Omental fat pad (tissue), 4 donors: ENCODE results near the gene RPS6KA5. TPM values are rescaled to one million over a fixed set of nuclear protein-coding genes. Genes with fewer than 3 reads are reported as not detected.
A peak's percentile ranks its signal among the peaks of the same experiment; 100 is the strongest.
"Not testable (repeated sequence)": the region's sequence is repeated elsewhere in the genome, so short reads cannot be mapped to it uniquely, and the experiment has no call there.

ENCODE experiments used
- ATAC-seq: fragments of 150-250 bp; one replicate; pipeline ENCODE4 v1.9.1; 2016; ENCODE audit warnings: mild to moderate bottlenecking, moderate library complexity; ENCODE audit not compliant: low FRiP score
- DNase-seq: peaks from one replicate; pipeline ENCODE4 v3.0.0-alpha.2; 2019; ENCODE audit warnings: low spot score
- total RNA-seq, 4 donors: library from RNA; depleted of rRNA; stranded (reverse); fragments of >200 nt; gene quantifications; one replicate each; pipeline ENCODE4 v1.1.0, GENCODE V29; 2016
- TF ChIP-seq, protein P1 (sequence below), 3 donors: fragments of 450-650 bp; IDR thresholded peaks; one replicate each; pipeline ENCODE4 v1.5.1; 2016 to 2017; ENCODE audit warnings: antibody characterized with exemption in 3 of 3, mild to moderate bottlenecking in 3 of 3, moderate library complexity in 2 of 3

The RPS6KA5 gene
- total RNA-seq, 4 donors from 2014 or later, result 1.8 to 4.9 (median 3.2) TPM

DNA sequence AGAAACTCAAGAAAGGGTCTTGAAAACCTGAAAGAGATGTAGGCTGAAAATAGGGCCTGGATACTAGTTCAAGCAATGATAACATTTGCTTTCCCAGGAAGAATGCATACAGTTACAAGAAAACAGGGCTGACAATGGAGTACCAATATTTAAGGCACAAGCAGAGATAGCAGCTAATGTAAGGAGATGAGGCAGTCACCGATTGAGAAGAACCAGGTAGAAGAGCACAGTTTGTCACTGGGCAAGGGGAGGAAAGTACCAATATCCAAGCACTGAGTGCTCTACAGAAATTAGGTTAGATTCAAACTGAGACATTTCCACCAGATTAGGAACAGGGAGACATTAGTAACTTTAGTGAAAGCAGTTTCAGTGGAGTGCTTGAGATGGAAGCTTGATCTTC lies 19.9 kb downstream of the RPS6KA5 start:
- ATAC-seq, result no peak
- TF ChIP-seq, protein P1, sequence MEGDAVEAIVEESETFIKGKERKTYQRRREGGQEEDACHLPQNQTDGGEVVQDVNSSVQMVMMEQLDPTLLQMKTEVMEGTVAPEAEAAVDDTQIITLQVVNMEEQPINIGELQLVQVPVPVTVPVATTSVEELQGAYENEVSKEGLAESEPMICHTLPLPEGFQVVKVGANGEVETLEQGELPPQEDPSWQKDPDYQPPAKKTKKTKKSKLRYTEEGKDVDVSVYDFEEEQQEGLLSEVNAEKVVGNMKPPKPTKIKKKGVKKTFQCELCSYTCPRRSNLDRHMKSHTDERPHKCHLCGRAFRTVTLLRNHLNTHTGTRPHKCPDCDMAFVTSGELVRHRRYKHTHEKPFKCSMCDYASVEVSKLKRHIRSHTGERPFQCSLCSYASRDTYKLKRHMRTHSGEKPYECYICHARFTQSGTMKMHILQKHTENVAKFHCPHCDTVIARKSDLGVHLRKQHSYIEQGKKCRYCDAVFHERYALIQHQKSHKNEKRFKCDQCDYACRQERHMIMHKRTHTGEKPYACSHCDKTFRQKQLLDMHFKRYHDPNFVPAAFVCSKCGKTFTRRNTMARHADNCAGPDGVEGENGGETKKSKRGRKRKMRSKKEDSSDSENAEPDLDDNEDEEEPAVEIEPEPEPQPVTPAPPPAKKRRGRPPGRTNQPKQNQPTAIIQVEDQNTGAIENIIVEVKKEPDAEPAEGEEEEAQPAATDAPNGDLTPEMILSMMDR (IDR thresholded peaks at IDR 0.05), result no peak
- DNase-seq, result no peak

DNA sequence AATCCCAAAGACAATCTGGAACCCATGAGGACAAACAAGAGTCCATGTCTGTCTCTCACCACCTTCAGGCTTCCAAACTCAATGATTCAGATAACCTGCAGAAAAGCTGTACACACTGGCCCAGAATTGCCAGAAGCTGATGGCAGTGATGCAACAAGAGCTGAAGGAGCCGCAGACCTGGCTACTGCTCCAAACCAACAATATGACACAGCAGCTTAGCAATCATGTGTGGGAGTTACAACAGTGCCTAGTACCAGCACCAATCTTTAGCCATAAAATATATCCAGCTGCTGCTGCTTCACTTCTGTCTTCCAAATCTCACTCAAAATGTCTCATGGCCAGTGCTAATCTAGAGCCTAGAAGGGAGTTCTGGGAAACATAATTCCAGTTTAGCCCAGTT lies 22.0 kb downstream of the RPS6KA5 start:
- TF ChIP-seq, protein P1 (IDR thresholded peaks at IDR 0.05), result no peak
- peak; percentile 79 for ATAC-seq
- DNase-seq, result no peak

DNA sequence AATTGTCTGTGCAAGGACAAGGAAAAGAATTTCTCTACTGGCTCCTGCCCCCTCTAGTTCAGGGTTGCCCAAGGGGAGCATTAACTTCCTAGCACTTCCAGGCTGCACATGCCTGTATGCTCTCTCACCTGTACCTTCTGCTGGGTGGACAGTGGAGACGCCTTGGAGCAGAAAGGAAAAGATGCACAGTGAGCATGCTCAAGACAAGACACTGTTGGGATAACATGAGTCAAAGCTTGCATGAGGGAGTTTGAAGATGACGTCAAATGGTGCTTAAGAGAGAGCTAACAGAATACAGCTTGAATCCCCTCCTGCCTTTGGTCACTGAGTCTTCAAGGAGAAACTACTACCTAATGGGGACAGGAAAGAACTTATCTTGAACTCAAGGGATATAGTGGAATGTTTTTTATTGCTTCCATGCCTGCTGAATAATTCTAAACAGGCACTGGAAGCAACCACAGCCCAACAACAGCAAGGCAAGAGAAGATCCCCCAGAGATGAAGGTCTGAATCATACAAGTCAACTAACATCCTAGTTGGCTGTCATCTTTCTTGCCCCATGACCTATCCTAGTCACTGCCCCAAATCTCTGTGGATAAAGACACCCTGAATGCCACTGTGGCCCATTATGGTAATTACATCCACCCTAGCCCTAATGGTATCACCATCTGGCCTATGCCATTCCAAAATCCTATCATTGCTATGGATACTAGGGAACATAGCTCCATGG lies 23.5 kb downstream of the RPS6KA5 start:
- DNase-seq (no peak), ATAC-seq (no peak)
- TF ChIP-seq, protein P1 (IDR thresholded peaks at IDR 0.05), result no peak

DNA sequence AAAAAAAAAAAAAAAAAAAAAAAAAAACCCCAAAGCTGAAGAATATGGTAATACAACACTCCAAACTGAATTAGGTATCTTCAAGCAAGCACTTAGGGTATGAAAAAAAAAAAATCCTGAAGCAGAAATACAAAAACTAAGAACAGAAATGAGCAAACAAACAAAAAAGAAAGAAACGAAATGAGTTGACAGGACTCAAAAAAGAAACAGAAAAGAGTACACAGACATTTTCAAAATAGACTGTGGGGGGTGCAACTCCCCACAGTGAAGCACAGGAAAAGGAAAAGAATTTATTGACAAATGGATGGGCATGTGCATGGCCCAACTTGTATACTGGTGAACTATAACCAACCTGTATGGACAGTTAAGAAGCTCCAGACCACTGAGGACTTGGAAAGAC lies 24.6 kb downstream of the RPS6KA5 start:
- TF ChIP-seq, protein P1 (IDR thresholded peaks at IDR 0.05), result no peak
- ATAC-seq (no peak), DNase-seq (no peak)

DNA sequence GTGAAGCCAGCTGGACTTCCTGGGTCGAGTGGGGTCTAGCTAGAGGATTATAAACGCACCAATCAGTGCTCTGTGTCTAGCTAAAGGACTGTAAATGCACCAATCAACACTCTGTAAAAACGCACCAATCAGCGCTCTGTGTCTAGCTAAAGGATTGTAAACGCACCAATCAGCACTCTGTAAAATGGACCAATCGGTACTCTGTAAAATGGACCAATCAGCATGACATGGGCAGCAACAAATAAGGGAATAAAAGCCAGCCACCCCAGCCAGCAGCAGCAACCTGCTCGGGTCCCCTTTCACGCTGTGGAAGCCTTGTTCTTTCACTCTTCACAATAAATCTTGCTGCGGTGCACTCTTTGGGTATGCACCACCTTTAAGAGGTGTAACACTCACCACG lies 26.1 kb downstream of the RPS6KA5 start:
- not testable (repeated sequence) for DNase-seq, ATAC-seq

DNA sequence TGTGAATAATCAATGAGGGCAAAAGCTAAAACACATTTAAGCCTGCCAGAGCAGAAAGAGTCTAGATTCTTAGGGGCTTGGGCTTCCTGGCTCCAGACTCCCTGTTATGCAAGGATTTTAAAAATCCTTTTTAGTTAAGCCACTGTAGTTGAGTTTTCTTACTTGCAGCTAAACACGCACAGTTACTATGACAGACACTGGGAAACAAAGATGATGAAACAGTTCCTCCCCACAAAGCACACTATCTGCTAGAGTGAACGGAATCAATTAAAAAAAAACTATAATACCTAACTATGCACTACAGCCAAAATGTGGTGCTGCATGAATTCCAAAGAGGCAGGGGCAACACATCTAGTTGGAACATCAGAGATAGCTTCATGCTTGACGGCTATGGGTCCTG lies 28.2 kb downstream of the RPS6KA5 start:
- TF ChIP-seq, protein P1 (IDR thresholded peaks at IDR 0.05), result no peak
- ATAC-seq (no peak), DNase-seq (no peak)

DNA sequence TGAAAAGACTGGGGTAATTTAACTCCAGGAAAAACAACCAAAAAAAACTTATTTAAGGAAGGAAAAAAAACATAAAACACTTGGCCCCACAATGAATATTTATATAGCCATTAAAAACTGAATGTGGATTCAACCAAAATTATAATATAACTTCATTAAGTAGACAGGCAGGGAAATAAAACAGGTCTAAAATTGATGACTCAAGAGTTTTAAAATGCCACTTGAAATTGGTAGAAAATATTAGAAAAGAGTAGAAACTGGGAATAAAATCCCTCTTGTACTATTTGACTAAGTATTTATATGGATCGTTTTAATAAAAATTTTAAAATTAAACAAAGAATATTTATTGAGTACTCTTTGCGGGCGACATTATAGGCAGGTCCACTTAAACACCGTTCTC lies 28.8 kb downstream of the RPS6KA5 start:
- ATAC-seq (no peak), DNase-seq (no peak)
- TF ChIP-seq, protein P1 (IDR thresholded peaks at IDR 0.05), result no peak
